Measurements from ENCODE around the gene BTBD16.

The BTBD16 gene

GRCh38 chr10:122230222-122230621 lies 40.9 kb upstream of the BTBD16 start:
- TF ChIP-seq CTCF (IDR thresholded peaks at IDR 0.05; ENCODE audit: low read length, missing control alignments) = no peak
- DNase-seq (ENCODE audit: low read depth) = no peak
- H3K4me3 ChIP-seq (replicated peaks; ENCODE audit: low read depth, low read length) = no peak overlapping the region

- TF ChIP-seq CTCF (IDR thresholded peaks at IDR 0.05; ENCODE audit: low read length, missing control alignments) = no peak
- peak; percentile 84 for DNase-seq (ENCODE audit: low read depth)
- H3K4me3 ChIP-seq (replicated peaks; ENCODE audit: low read depth, low read length) = no peak overlapping the region
Measured at GRCh38 chr10:122232769-122233168, 38.3 kb upstream of the BTBD16 start.

GRCh38 chr10:122233857-122234348 lies 37.2 kb upstream of the BTBD16 start:
- H3K4me3 ChIP-seq (replicated peaks; ENCODE audit: low read depth, low read length) = no peak overlapping the region
- no peak for DNase-seq (ENCODE audit: low read depth)

DNA sequence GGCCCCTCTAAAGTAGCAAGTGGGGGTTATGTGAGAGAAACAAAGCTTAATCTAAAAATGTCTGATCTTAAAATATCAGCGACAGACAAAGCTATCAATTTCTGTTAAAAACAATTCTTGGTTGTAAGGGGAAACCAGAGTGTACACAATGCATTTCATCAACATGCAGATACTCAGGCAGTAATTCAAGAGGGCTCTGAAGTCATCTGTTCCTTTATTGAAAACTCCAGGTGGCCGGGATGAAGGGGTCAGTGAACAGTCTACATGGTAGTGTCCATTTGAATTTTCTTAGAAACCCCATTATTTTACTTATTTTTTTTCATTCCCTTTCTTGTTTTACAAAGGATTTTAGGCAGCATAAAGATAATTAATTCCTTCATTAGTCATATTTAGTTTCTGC lies 36.7 kb upstream of the BTBD16 start:
- H3K4me3 ChIP-seq (replicated peaks; ENCODE audit: low read depth, low read length) = no peak overlapping the region
- no peak for DNase-seq (ENCODE audit: low read depth)
- TF ChIP-seq CTCF (IDR thresholded peaks at IDR 0.05; ENCODE audit: low read length, missing control alignments) = no peak

More at GRCh38 chr10:122233857-122234348, 37.2 kb upstream of the BTBD16 start:
- TF ChIP-seq CTCF (IDR thresholded peaks at IDR 0.05; ENCODE audit: low read length, missing control alignments) = no peak

DNA sequence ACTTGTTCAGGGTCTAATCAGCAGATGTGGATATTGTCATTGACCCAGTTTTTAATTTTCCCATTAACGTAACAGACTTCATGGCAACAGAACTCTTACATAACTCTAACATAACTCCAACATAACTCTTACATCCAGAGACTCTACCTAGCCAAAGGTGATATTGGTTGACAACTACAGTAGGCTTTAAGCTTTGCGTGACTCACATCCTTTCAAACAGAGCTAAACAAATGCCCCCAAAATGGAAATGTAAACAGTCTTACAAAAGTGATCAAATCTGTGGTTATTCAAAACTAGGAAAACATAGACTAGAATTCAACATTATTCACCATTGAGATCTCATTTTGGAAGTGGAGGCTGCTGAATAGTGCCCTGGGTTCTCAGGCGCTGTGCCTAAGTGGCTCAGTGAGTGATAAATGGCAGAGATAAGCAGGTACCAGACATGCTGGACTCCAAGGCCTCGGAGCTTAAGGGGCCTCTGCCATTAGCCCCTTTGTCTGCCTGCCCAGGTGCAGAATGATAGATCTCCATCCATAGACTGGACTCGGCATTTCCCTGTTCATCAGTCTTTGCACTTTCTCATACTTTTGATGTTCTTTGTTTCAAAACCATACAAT lies 34.3 kb upstream of the BTBD16 start:
- DNase-seq (ENCODE audit: low read depth) = no peak
- H3K4me3 ChIP-seq (replicated peaks; ENCODE audit: low read depth, low read length) = no peak overlapping the region
- TF ChIP-seq CTCF (IDR thresholded peaks at IDR 0.05; ENCODE audit: low read length, missing control alignments) = no peak

DNA sequence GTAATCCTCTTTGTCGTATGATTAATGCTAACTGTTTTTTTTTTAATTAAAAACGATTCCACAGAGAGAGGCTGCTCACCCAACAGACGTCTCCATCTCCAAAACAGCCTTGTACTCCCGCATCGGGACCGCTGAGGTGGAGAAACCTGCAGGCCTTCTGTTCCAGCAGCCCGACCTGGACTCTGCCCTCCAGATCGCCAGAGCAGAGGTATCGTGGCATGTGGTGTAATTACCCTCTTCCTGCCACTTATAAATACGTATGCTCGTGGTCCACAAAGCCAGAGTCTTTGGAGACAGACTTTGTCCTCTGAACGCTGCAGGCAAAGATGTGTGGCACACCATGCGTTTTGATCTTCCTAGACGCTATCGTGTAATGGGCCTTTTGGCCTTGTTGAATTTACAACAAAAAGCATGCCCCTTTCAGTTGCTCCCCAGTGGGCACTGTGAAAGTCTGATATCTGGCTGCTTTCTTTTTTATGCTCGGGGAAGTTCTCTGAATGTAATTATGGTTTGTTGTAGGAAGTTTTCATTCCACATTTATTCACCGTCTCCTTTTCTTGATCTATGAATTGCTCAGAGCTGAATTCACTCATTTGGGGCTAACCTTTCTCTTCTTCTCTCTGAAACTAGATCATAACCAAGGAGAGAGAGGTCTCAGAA lies 33.6 kb upstream of the BTBD16 start:
- no peak for TF ChIP-seq CTCF (IDR thresholded peaks at IDR 0.05; ENCODE audit: low read length, missing control alignments)

More for the DNA sequence above, 33.6 kb upstream of the BTBD16 start:
- DNase-seq (ENCODE audit: low read depth) = no peak
- H3K4me3 ChIP-seq (replicated peaks; ENCODE audit: low read depth, low read length) = no peak overlapping the region

Data from fibroblast of pulmonary artery (primary cell).